Measurements from ENCODE around the gene CDH4.

The CDH4 gene

GRCh38 chr20:61437280-61438206, 185.5 kb downstream of the CDH4 start:
- DNase-seq (ENCODE audit: low read depth) = no peak
- no peak for TF ChIP-seq CTCF (conservative IDR thresholded peaks at IDR 0.05; ENCODE audit: low read depth, low read length)
- no peak overlapping the region for H3K4me3 ChIP-seq (ENCODE audit: low read length)

DNA sequence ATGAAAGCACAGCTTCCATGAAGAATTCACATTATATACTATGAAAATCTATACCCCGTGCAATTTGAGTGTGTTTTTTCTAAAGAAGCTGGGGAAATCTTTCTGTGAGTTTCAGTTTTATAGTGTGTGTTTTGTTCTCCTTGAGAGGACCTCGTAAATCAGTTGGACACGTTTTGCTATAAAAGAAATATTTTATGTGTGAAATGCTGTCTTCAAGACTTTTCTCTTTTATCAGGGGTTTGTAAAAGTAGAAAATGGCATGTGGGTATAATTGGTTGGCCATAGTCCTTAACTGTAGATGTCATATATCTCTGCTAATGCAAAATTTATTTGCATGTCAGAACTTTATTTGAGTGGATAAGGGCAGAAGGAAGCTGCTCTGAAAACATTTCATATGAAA, 186.2 kb downstream of the CDH4 start:
- DNase-seq (ENCODE audit: low read depth) = no peak
- TF ChIP-seq CTCF (conservative IDR thresholded peaks at IDR 0.05; ENCODE audit: low read depth, low read length) = no peak
- no peak overlapping the region for H3K4me3 ChIP-seq (ENCODE audit: low read length)

- no peak for DNase-seq (ENCODE audit: low read depth)
- no peak for TF ChIP-seq CTCF (conservative IDR thresholded peaks at IDR 0.05; ENCODE audit: low read depth, low read length)
- H3K4me3 ChIP-seq (ENCODE audit: low read length) = no peak overlapping the region
Observed at GRCh38 chr20:61439251-61439650, 187.2 kb downstream of the CDH4 start.

GRCh38 chr20:61440548-61441055, 188.5 kb downstream of the CDH4 start:
- no peak for DNase-seq (ENCODE audit: low read depth)
- H3K4me3 ChIP-seq (ENCODE audit: low read length) = no peak overlapping the region
- TF ChIP-seq CTCF (conservative IDR thresholded peaks at IDR 0.05; ENCODE audit: low read depth, low read length) = no peak

DNA sequence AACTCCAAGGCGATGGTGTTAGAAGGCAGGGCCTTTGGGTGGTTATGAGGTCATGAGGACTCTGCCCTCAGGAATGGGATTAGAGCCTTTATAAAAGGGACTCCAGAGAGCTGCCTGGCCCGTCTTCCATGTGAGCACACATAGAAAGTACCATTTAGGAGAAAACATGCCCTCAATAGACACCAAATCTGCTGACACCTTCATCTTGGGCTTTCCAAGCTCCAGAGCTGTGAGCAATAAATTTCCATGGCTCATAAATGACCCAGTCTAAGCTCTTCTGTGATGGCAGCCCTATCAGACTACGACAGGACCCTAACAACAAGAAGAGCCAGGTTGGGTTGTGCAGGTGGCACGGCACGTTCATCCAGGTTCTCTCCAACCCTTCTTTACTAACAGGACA, 189.5 kb downstream of the CDH4 start:
- no peak for TF ChIP-seq CTCF (conservative IDR thresholded peaks at IDR 0.05; ENCODE audit: low read depth, low read length)
- DNase-seq (ENCODE audit: low read depth) = no peak
- H3K4me3 ChIP-seq (ENCODE audit: low read length) = no peak overlapping the region

DNA sequence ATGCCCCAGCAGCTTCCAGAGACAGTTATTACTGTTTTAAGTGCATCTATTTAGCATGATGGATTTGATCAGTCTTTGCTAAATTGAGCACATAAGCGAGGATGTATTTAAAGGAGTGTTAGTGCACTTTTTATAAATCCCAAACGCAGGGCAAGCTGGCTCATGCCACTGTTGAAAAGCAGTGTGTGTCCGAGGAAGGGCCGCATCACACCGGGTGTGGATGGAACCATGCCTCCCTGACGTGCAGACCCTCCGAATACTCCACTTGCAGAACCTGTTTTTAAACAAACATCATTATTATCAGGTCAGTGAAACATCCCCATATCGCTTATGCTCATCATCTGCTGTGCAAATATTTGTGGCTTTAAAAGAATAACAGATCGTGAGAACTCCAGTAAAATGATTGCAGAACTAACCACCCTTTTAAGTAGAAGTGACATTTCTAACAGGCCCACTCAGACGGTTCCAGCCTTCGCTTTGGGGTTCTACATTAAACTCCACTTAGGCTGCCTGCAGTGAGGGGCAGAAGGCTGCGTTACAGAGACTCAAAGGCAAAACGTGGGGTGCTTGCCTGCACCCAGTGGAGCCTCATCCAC, 190.1 kb downstream of the CDH4 start:
- DNase-seq (ENCODE audit: low read depth) = no peak
- TF ChIP-seq CTCF (conservative IDR thresholded peaks at IDR 0.05; ENCODE audit: low read depth, low read length) = no peak
- no peak overlapping the region for H3K4me3 ChIP-seq (ENCODE audit: low read length)
